Psoas muscle (tissue), 8 donors: ENCODE results near the gene STK39. TPM values are rescaled to one million over a fixed set of nuclear protein-coding genes. Genes with fewer than 3 reads are reported as not detected.
"Not testable (repeated sequence)": the region's sequence is repeated elsewhere in the genome, so short reads cannot be mapped to it uniquely, and the experiment has no call there.

Source experiments
- ATAC-seq, 4 donors: fragments of 200-7000 bp; cut with Tn5 transposase; one replicate each; pipeline ENCODE4 v1.9.1; 2020; ENCODE audit warnings: moderate library complexity in 3 of 4, mild to moderate bottlenecking in 2 of 4
- DNase-seq, 2 donors: peaks; one replicate each; pipeline ENCODE4 v3.0.0-alpha.2; 2020
- H3K27ac ChIP-seq: fragments of 200-600 bp; one replicate; pipeline ENCODE4 v1.8.0; 2022
- H3K27me3 ChIP-seq, 3 donors: fragments of 200-600 bp in 1 of 3; one replicate each; pipeline versions ENCODE4 v1.6.1 to v1.8.0; 2013 to 2022; ENCODE audit warnings: low read length in 2 of 3, mild to moderate bottlenecking in 2 of 3, moderate library complexity in 1 of 3; ENCODE audit not compliant: insufficient read depth in 3 of 3
- H3K36me3 ChIP-seq, 2 donors: fragments of 200-600 bp in 1 of 2; one replicate each; pipeline versions ENCODE4 v1.6.1 to v1.8.0; 2013 to 2022; ENCODE audit warnings: low read depth in 1 of 2, mild to moderate bottlenecking in 1 of 2, moderate library complexity in 1 of 2; ENCODE audit not compliant: insufficient read depth in 1 of 2
- H3K4me1 ChIP-seq: fragments of 200-600 bp; one replicate; pipeline ENCODE4 v1.8.0; 2022
- H3K4me3 ChIP-seq: fragments of 200-600 bp; one replicate; pipeline ENCODE4 v1.8.0; 2022; ENCODE audit warnings: mild to moderate bottlenecking
- H3K9me3 ChIP-seq: fragments of 200-600 bp; one replicate; pipeline ENCODE4 v1.8.0; 2022
- CTCF ChIP-seq: fragments of 200-600 bp; IDR thresholded peaks from one replicate; pipeline ENCODE4 v1.8.0; 2022; ENCODE audit warnings: antibody characterized with exemption
- WGBS, 3 donors: extraction: QIAGEN DNeasy Blood & Tissue Kit; methylation state at CpG; one replicate each; pipeline versions ENCODE4 v1.1.6 to v1.1.7; 2013; 5-methylcytosine and 5-hydroxymethylcytosine counted together
- intact Hi-C, 2 donors: fragments of 100-400 bp; cut with DNase I; formaldehyde crosslinking; loops; one replicate each; pipeline versions ENCODE4 v1.11.0 to v1.14.2; 2022
- polyA plus RNA-seq, 3 donors: library from polyadenylated mRNA; stranded (reverse); fragments of 200-250 nt; gene quantifications; one replicate each; pipeline ENCODE4 v1.2.3, GENCODE V29; 2013
- total RNA-seq, 4 donors: library from RNA; stranded (reverse); fragmentation: NEBNext Ultra II Directional in 2 of 4; extraction: Animal tissue kit (Norgen Biotek cat#: 25700) in 2 of 4; gene quantifications; one replicate each; pipeline versions ENCODE4 v1.2.1 to v1.2.4, GENCODE V29; 2021 to 2023
- donor health status: healthy with polysubstance abuse.
- donor health status: DM: no; HTN: no; CAD: no; lungs with moderate emphysema.
- donor health status: Bipolar disorder and iron deficiency.
- donor health status: healthy.
- donor health status: DM: yes; HTN: yes; CAD: no.
- donor health status: DM: no; HTN: no; CAD: no.
- donor health status: DM: no; HTN: no; CAD: no.
- donor health status: DM: yes; HTN: yes; CAD: no.

STK39 gene
- total and polyA plus RNA-seq, 7 donors: 2.3 to 10.0 (median 4.9) TPM

- Histone ChIP-seq H3K4me1 (no peaks in the 10 kb centered on the region), H3K36me3 (no peaks in the 10 kb centered on the region), H3K27ac (no peak overlapping the region), H3K9me3 (no peaks in the 10 kb centered on the region), H3K27me3 (no peaks in the 10 kb centered on the region), H3K4me3 (no peak overlapping the region)
- ATAC-seq (no peak), DNase-seq (no peak)
- intact Hi-C loops: no loop called here
- 68 to 75% (median 70%) methylated on average over 3 of the region's 3 CpGs for WGBS, 3 donors
- no peak for TF ChIP-seq CTCF
Measured at GRCh38 chr2:168272225-168272624, 24.8 kb upstream of the STK39 start.

- H3K27me3 ChIP-seq, ATAC-seq, H3K4me3 ChIP-seq, H3K36me3 ChIP-seq, intact Hi-C loops, H3K27ac ChIP-seq, DNase-seq, H3K4me1 ChIP-seq, H3K9me3 ChIP-seq: not testable (repeated sequence)
- WGBS, 3 donors: 83 to 88% (median 84%) methylated on average over 2 of the region's 2 CpGs
Measured at GRCh38 chr2:168262926-168263325, 15.5 kb upstream of the STK39 start.

- DNase-seq: no peak
- intact Hi-C loops: no loop called here
- no peak overlapping the region for H3K27ac ChIP-seq
- ATAC-seq: no peak
- no peaks in the 10 kb centered on the region for H3K27me3 ChIP-seq
- no peaks in the 10 kb centered on the region for H3K4me1 ChIP-seq
- H3K36me3 ChIP-seq: no peaks in the 10 kb centered on the region
- TF ChIP-seq CTCF: no peak
- H3K4me3 ChIP-seq: no peak overlapping the region
- H3K9me3 ChIP-seq: no peaks in the 10 kb centered on the region
- 56 to 60% (median 58%) methylated on average over 2 of the region's 2 CpGs for WGBS, 3 donors
Measured at GRCh38 chr2:168256448-168256847, 9.1 kb upstream of the STK39 start.

GRCh38 chr2:168255866-168256265 lies 8.5 kb upstream of the STK39 start:
- Histone ChIP-seq H3K4me3 (no peak overlapping the region), H3K36me3 (no peaks in the 10 kb centered on the region), H3K4me1 (no peaks in the 10 kb centered on the region), H3K27ac (no peak overlapping the region), H3K9me3 (no peaks in the 10 kb centered on the region), H3K27me3 (no peaks in the 10 kb centered on the region)
- no peak for TF ChIP-seq CTCF
- intact Hi-C loops: no loop called here
- DNase-seq (no peak), ATAC-seq (no peak)
- WGBS, 3 donors: 29 to 56% (median 46%) methylated on average over 3 of the region's 3 CpGs

GRCh38 chr2:168255103-168255502 lies 7.7 kb upstream of the STK39 start:
- 97% methylated on average over 8 of the region's 8 CpGs for WGBS, 3 donors
- DNase-seq (no peak), ATAC-seq (no peak)
- H3K9me3 ChIP-seq: no peaks in the 10 kb centered on the region
- no peaks in the 10 kb centered on the region for H3K27me3 ChIP-seq
- H3K36me3 ChIP-seq: no peaks in the 10 kb centered on the region
- no peak for TF ChIP-seq CTCF
- no peak overlapping the region for H3K4me3 ChIP-seq
- no peak overlapping the region for H3K27ac ChIP-seq
- intact Hi-C loops: no loop called here
- no peaks in the 10 kb centered on the region for H3K4me1 ChIP-seq
